Frontal cortex (tissue), 4 donors: ENCODE measurements around the gene STXBP4. TPM values are rescaled to one million over a fixed set of nuclear protein-coding genes. Genes with fewer than 3 reads are reported as not detected.

Experiments
- DNase-seq, 2 donors: peaks; one replicate each; pipeline ENCODE4 v3.0.0; 2012; ENCODE audit warnings: low spot score in 2 of 2
- FAIRE-seq: peaks from 2 replicates; lab custom pipeline; 2012; peaks lifted over from hg19 to GRCh38; lab: Jason Lieb, UNC
- total RNA-seq: library from RNA; depleted of rRNA; stranded (reverse); fragments of >200 nt; gene quantifications from one replicate; pipeline ENCODE4 v1.2.3, GENCODE V29; 2014
- donor health status: control.
- donor health status: control.
- donor health status: control.

Gene STXBP4
- total RNA-seq, 1 donor from 2014 or later = 26.1 TPM

DNA sequence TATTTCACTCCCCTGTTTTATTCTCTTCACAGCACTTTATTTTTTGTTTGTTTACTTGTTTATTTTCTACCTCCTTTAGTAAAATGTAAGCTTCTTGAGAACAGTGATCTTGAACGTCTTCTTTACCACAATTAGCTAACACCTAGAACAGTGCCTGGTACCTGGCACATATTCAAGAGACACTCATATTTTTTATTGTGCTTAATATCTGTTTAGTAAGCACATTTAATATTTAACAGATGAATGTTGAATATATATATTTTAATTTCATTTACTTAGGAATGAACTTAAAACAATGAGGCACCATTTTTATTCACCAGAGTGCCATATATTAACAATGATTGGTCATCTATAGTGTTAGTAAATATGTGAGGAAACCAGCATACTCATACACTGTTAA lies 130.2 kb downstream of the STXBP4 start:
- FAIRE-seq (no peak), DNase-seq (no peak)

DNA sequence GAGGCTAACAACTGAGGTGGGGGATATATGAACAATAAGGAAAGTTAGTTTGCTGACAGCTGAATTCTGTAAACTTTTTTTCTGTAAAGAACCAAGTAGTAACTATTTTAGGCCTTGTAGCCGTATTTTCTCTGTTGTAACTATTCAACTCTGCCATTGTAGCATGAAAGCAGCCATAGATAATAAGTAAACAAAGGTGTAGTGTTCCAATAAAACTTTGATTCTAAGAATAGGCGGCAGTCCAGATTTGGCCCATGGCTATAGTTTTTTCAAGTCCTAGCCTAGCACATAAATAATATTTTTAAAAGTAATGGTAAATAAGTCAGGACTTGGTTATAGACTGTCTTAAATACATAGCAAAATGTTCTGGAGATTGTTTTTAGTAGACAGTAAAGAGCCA lies 142.0 kb downstream of the STXBP4 start:
- DNase-seq = no peak
- FAIRE-seq = no peak

DNA sequence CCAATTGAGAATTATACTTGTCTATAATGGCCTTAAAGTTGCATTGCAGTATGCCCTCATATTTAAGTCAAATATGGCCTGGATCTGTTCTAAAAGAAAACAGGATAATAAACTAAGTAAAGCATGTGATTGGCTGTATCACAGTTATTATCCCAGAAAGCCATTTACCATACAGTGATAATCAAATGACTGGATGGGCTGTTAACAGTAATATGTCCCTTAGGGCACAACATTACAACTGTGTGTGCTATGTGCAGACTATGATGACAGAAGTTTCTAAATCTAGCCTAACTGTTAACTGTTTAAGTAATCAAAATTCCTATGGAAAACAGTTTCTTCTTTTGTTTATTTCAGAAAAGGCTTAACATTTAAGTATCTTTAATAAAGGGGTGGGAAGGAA lies 145.7 kb downstream of the STXBP4 start:
- DNase-seq (no peak), FAIRE-seq (no peak)

DNA sequence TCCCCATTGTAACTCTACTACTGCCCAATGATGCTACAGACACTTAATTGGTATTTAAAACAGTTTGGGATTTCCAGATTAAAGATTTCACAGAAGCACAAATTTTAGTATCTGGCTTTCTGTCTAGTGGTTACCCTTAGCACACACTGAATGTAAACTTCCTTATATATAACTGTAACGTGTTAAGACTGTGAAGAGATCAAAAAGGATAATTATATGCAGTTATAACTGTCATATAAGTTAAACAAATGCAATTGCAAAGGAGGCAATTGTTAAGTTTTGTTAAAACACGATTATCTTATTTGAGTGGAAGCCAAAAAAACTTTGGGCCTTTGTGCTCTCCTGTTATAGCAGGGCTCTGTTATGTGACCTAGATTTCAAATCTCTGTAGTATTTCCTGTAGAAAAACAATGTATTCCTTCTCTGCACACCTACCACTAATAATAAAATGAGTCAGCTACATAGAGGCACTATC lies 147.9 kb downstream of the STXBP4 start:
- FAIRE-seq (no peak), DNase-seq (no peak)

DNA sequence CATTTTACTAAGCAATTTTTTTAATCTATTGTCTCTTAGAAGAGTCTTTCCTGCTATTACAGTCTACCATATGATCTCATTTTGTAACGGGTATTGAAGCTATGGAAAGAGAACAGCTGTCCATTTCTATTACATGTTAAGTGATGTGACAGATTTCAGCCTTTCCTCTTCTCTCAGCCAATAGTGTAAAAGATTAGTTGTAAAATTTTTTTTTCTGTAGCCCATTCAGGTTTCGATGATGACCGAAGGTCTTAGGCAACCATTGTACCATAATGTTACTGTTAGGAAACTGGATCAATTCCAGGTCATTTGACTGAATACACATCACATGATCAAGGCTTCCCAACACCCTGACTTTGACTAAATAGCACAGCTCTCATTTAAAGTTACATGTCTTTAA lies 148.6 kb downstream of the STXBP4 start:
- DNase-seq (no peak), FAIRE-seq (no peak)

DNA sequence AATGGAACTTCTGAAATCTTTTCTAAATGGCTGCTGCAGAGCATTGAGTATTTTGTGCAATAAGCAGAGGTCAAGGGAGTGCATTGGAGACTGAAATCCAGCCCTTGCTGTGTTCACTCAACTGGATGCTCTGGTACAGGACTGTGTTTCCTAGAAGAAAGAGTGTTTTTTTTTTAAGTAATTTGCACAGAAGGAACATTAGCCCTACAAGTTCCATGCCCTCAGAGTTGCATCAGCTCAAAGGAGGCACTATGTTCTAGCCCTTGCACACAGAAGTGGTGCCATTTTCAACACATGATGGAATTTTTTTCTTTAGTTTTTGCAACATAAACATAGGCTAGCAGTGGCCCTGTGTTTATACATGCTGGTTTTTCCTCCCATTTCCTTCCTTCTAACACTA lies 152.1 kb downstream of the STXBP4 start:
- DNase-seq = no peak
- no peak for FAIRE-seq

DNA sequence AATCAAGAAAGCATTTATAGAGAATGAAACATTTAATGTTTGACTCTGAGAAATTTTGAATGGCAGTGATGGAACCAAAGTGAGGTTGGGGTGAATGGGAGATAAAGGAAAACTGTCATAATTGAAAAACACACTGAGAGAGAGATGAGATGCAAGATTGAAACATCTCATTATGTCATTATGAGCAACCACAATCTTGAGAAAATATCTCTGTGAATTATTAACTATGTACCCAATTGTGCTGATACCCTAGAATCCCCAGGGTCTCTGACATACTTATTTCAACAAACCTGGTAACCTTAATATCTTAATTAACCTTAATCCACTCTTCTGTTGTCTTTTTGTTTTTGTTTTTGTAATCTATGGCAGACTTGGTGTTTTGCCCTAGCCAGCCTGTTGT lies 152.7 kb downstream of the STXBP4 start:
- DNase-seq = no peak
- FAIRE-seq = no peak

DNA sequence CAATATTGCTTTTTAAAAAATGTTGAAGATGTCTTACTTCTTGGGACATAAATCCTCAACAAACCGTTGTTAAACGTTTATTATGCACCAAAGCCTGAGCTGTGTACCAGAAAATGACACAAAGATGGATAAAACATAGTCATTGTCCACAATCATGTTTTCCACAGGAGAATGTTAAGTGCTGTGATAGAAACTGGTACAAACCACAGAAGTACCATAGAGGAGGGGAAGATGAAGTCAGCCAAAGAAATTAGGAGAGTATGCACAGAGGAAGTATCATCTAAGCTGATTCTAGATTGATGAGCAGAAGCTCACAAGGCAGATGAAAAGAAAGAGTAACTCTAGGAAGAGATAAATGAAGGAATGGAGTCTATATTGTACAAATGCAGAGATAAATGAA lies 153.5 kb downstream of the STXBP4 start:
- no peak for DNase-seq
- no peak for FAIRE-seq

DNA sequence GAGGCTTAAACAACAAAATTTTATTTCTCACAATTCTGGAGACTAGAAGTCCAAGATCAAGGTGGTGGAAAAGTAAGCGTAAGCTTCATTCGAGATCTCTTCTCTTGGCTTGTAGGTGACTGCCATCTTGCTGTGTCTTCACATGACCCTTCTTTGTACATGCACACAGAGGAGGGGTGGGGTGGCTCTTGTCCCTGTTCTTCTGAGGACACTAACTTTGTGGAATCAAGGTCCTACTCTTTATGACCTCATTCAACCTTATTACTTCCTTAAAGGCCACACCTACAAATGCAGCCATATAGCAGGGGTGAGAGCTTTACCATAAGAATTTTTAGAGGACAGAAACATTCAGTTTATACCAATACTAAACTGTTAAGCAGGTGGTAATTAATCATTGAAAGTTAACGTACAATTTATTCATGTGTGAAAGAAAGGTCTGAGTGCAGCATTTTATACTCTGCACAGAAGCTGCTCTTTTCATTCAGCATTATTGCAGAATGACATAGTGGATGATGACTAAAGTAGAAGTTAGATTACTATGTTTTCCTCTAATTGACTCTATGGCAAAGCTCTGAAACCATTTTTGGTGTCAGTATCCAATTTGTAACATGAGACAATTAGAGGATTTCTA lies 156.3 kb downstream of the STXBP4 start:
- no peak for FAIRE-seq
- DNase-seq = no peak

DNA sequence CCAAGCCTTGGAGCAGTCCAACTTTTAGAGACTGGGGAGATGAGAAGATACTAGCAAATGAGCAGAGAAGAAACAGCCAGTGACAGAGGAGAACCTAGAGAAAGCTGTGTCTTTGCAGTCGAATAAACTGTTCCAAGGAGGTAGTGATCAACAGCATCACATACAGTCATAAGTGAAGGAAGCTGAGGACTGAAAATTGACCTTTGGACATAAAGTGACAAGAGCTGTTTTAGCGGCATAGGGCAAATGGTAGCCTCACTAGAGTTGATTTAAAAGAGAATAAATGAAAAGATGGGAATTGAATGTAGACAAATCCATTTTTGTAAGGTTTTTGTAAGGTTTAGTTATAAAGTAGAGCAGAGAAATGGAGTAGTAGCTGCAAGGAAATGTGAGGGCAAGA lies 165.0 kb downstream of the STXBP4 start:
- no peak for DNase-seq

DNA sequence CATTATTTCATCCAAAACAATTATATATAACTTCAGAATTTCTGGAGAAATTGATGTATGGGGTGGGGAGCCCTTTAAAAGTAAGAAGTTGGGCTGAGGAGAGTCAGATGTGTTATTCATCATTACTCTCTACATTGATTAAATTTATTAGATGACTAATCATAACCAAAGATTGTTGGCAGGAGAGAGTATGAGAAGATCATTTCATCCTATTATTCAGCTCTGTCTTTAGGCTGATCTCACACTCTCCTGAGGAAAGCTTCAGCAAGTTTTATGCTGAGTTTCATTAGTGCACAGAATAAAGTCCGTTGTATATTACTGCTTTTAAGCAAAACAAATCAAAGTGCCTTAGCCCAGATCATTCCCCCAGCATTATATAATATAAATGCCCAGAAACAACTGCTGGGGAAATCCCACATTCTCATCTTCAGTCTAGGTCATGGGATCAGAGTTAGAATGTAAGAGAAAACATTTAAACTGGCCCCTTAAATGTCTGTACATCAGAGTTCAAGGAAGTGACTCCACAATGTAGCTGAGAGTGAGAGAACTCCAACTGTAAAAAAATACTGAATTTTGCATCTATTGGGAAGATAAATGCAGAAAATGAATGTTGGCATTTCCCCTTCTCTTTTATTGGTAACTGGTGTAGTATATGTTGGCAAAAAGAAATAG lies 166.1 kb downstream of the STXBP4 start:
- no peak for DNase-seq
- FAIRE-seq = no peak

More for the DNA sequence above, 165.0 kb downstream of the STXBP4 start:
- no peak for FAIRE-seq

DNA sequence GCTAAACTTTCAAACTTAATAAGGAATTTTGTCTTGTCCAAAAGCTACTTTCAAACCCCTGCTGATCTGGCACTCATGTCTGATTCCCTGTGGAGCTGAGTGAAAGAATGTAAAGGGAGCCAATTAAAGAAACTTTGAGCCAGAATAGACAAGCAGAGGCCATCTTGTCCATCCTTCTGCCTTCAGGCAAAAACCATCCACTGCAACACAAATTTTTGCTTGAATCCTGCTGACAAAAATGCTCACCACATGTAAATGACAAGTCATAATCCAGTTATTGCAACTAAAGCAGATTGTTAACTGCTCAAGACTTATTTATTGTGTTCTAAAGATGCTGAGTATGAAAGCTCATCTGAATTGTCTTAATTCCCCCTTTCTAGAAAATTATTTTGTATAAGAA lies 172.2 kb downstream of the STXBP4 start:
- no peak for FAIRE-seq
- no peak for DNase-seq

DNA sequence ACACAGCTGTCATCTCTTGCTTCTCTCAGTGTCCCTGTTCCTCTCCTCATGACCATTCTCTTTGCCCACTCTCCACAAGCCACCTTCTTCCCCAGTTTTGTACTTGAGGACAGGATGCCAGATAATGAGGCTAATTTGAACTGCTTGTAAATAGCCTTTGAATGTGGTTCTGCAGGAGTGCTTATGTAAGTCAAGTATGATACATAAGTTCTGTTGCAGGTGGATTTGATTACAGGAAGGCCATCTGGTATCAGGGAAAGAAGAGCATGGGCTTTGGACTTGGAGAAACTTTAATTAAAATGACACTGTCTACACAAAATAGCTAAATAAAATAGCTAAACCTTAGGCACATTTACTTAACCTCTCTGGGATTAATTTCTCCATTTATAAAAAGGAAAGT lies 176.0 kb downstream of the STXBP4 start:
- FAIRE-seq (no peak), DNase-seq (no peak)

DNA sequence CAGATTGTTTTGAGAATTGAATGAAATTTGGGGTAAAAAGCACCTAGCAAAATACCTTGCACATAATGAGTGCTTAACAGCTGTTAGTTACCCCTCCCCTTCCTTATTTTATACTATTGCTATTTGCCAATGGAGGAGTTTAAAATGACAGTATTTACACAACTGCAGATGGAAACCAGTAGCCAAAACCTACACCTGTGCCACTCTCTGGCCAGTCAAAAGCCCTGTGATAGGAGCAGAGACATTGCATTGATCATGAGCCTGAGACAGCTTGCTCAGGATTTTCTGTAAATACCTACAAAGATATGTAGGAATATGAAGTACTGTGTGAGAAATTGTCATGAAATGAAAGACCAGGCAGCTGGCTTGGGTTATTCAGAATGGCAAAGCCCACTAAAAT lies 180.9 kb downstream of the STXBP4 start:
- FAIRE-seq (no peak), DNase-seq (no peak)

DNA sequence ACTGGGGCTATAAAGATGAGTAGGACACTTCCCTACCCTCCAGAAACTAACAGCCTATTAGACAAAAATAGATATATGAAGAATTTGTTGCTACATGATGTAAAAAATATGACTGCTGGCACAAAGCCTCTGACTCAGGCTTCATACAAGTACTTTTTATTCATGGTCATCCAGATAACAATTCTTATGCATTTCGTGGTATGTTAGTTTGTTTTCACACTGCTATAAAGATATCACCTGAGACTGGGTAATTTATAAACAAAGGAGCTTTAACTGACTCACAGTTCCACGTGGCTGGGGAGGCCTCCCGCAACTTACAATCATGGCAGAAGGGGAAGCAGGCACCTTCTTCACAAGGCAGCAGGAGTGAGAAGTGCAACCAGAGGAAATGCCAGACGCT lies 183.7 kb downstream of the STXBP4 start:
- DNase-seq = no peak
- FAIRE-seq = no peak

DNA sequence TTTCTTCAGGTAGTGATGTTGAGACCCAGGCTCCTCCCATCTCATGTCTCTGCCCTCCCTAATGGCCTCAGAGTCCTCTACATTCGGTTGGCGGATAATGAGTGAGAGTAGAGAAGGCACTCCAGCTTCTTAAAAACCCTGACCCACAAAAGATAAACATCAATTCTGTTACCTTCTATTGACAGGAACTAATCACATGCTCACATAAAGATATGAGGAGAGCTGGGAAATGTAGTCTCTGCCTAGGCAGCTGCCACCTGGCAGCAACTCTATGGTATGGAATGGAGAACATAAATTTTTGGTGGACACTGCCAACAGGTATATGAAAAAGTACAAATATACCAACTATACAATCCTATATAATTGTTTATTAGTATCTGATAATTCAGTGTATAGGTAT lies 185.5 kb downstream of the STXBP4 start:
- DNase-seq (no peak), FAIRE-seq (no peak)

DNA sequence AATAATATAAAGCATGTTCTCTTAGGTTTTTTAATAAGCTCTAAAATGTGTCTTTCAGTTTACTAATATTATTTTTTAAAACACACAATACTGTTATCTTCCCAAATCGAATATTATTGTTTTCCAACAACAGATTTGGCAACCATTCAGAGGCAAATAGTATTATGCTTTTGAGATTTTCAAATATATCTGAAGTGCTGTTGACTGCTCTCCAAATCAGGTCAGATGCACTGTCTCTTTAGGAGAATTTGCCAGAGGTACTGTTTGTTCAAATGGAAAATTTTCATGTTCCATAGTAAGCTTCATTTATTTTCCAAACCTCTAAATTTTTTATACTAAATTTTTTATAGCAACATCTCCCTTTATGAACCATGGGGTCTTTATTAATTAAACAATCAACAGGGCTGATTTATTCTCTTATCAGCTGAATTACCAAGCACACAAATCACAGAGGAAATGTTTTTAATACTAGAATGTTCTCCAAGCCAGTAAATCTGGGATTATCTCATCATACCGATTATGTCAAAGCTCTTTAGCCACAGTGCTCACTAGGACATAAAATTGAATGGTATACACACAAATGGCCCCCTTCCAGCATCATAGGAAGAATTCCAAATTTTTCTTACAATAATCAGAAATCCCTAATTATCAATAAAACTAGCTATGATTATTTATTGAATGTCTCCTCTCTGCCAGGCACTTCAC lies 187.4 kb downstream of the STXBP4 start:
- FAIRE-seq (no peak), DNase-seq (no peak)

DNA sequence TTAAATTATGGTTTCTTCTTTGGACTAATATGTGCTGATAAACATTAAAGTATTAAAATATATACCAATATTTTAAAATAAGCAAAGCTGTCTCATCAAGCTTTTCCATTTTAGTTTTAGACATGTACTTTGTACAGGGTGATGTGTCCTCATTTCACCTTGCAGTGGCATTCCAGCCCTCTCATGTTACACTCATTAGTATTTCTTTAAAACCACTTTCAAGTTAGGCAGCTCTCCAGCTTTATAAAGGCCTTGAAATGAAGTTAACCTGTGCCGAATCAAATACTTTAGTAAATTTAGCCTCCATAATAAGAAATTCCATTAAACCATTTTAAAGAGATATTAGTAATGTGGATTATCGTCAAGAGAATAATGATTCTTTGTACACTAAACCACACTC lies 188.6 kb downstream of the STXBP4 start:
- no peak for FAIRE-seq
- DNase-seq = no peak

DNA sequence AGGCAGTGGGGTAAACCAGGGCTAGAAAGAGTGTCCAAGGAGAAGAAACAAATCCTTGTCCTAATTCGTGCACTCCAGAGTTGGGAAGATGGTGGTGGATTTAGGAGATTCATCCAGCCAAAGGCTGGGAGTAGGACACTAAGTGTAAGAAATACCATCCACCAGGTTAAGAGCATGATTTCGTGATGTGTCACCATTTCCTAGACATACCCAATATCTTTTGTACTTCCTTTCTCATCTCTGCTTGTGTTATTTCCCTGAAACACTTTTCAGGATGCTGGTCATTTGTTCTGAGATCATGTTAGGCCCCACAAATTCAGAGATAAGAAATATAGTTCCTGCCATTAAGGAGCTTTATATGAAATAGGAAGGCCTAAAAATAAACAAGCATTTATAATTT lies 189.9 kb downstream of the STXBP4 start:
- FAIRE-seq (no peak), DNase-seq (no peak)

DNA sequence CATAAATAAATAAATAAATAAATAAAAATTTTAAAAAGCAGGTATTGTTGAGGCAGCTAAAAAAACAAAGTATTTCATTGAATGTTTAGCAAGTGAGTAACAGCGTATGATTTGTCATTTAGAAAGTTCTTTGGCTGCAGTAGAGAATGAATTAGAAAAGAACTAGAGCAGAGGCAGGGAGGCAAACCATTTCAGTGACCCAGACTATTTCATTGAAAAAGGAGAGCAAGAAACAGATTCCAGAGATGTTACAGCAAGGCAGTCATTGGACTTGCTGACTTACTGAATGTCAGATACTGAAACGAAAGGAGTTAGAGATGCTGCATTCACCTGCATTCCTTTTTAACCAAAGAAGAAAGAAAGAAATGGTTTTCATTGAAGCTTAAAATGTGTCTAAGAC lies 190.7 kb downstream of the STXBP4 start:
- no peak for DNase-seq
- no peak for FAIRE-seq

DNA sequence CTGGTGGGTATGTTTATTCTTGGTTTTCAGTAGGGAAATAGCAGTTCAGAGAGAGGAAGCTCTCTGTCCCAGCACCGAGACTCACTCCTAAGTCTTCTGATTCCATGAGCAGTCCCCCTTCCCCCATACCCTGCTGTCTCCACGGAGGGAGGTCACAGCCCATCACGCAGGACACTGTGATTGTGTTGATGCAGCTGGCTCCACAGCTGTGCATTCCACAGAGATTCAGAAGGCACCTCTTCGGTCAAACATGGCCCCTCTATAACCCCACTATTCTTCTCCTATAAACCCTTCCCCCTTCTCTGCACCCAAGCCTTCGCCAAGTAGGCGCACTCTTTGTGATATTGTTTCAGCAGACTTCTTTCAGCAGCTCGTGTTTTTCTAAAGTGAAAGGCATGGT lies 191.9 kb downstream of the STXBP4 start:
- FAIRE-seq (no peak), DNase-seq (no peak)
